ENCODE results near the gene SH2D2A.

- TF ChIP-seq POLR2A (IDR thresholded peaks at IDR 0.05): peak in 1 of 2 donors; percentile 43
- TF ChIP-seq CTCF (IDR thresholded peaks at IDR 0.05): no peak
- TF ChIP-seq POLR2AphosphoS5 (IDR thresholded peaks at IDR 0.05; ENCODE audit: insufficient read depth in 1 of 2, low read depth in 1 of 2): peak in 1 of 2 donors; percentile 73
Observed at GRCh38 chr1:156816561-156817328, at the start of gene SH2D2A.
